ENCODE measurements around the gene LRRC70.

Gene LRRC70

DNA sequence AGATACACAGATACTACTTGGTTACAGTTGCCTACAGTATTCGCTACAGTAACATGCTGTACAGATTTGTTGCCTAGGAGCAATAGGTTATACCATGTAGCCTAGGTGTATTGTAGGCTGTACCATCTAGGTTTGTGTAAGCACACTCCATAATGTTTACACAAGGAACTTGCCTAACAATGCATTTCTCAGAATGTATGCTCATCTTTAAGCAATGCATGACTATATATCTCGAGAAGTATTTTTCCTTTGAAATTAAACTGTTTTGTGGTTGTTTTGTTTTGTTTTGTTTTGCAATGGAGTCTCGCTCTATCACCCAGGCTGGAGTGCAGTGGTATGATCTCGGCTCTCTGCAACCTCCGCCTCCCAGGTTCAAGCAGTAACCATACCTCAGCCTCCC is 25.3 kb downstream of the LRRC70 start:
- TF ChIP-seq, protein P1, sequence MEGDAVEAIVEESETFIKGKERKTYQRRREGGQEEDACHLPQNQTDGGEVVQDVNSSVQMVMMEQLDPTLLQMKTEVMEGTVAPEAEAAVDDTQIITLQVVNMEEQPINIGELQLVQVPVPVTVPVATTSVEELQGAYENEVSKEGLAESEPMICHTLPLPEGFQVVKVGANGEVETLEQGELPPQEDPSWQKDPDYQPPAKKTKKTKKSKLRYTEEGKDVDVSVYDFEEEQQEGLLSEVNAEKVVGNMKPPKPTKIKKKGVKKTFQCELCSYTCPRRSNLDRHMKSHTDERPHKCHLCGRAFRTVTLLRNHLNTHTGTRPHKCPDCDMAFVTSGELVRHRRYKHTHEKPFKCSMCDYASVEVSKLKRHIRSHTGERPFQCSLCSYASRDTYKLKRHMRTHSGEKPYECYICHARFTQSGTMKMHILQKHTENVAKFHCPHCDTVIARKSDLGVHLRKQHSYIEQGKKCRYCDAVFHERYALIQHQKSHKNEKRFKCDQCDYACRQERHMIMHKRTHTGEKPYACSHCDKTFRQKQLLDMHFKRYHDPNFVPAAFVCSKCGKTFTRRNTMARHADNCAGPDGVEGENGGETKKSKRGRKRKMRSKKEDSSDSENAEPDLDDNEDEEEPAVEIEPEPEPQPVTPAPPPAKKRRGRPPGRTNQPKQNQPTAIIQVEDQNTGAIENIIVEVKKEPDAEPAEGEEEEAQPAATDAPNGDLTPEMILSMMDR (IDR thresholded peaks at IDR 0.05; ENCODE audit: borderline replicate concordance, insufficient read depth, low read depth, low read length): no peak

DNA sequence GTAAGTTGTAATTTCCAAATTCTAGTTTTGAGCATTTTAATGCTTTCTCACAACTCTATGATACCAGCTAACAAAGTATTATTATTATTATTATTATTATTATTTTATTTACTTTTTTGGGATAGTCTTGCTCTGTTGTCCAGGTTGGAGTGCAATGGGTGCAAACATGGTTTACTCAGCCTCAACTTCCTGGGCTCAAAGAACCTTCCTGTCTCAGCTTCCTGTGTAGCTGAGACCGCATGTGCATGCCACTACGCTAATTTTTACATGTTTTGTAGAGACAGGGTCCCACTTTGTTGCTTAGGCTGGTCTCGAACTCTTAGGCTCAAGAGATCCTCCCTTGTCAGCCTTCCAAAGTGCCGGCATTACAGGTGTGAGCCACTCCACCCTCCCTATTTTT is 27.0 kb downstream of the LRRC70 start:
- no peak overlapping the region for H3K4me3 ChIP-seq (ENCODE audit: low read depth, low read length)
- TF ChIP-seq, protein P1 (IDR thresholded peaks at IDR 0.05; ENCODE audit: borderline replicate concordance, insufficient read depth, low read depth, low read length): no peak

More for the DNA sequence above, 25.3 kb downstream of the LRRC70 start:
- H3K4me3 ChIP-seq (ENCODE audit: low read depth, low read length): no peak overlapping the region

DNA sequence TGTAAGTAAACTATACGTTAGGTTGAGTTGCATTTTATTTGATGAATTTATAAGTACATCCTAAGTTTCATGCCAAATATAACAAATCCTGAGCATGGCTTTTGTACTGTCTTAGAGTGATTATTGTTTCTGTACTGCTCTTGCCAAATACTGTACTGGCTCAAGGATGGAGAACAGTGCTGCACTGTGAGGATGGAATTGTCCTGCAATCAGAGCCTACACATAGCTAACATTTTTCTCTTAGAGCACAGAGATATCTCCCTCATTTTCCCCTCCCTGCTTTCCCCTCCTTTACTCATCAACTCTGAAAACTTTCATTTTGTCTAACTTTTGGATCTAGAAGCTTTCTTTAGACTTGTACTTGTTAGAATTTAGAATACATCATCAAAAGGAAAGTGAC is 28.3 kb downstream of the LRRC70 start:
- TF ChIP-seq, protein P1 (IDR thresholded peaks at IDR 0.05; ENCODE audit: borderline replicate concordance, insufficient read depth, low read depth, low read length): no peak
- H3K4me3 ChIP-seq (ENCODE audit: low read depth, low read length): no peak overlapping the region

DNA sequence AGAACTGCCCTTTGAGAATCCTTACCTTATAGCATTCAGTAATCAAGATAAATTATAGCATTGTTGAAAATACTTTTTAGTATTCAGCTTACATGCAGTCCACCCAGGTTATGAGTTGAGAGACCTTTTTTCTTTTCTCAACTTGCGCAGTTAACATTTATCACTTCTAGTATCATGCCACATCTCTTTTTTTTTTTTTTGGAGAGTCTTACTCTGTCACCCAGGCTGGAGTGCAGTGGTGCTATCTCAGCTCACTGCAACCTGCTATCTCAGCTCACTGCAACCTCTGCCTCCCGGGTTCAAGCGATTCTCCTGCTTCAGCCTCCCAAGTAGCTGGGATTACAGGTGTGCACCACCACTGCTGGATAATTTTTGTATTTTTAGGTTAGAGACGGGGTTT is 29.0 kb downstream of the LRRC70 start:
- no peak overlapping the region for H3K4me3 ChIP-seq (ENCODE audit: low read depth, low read length)
- TF ChIP-seq, protein P1 (IDR thresholded peaks at IDR 0.05; ENCODE audit: borderline replicate concordance, insufficient read depth, low read depth, low read length): no peak

DNA sequence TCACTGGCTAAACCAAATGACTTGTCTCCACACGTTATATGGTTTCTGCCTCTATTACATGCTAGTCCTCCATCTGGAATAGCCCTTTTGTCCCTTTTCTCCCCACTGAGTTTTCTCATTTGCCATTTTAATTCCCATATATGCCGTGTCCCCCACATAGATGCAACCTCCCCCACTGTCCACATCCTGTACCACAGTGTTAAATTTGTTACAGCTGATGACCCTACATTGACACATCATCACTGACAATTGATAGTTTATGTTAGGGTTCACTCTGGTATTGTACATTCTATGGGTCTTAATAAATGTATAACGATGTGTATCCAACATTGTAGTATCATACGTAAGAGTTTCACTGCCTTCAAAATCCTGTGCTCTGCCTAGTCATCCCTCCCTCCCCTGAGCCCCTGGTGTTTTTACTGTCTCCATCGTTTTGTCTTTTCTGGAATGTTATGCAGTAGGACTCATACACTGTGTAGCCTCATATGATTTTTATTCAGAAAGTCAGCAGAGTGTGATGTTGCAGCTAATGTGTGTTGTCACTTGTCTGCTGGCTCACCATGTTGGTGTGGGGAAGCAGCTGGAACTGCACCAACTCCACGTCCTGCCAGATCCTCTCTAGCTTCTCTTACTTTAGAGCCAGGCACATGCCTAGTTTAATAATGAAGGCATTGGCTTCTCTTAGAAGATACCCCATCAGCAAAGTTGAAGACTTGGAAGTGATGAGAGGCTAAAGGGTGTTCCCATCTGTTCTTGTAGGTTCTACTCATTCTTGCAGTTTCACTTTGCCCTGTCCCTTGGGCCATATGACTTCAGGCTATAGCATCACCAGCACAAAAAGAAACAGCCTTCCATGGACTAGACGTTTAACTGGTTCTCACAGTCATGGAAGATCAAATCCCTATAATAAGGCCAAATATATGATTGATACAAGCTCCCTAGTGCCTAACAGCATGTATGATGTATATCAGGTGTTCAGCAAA is 30.2 kb downstream of the LRRC70 start:
- no peak overlapping the region for H3K4me3 ChIP-seq (ENCODE audit: low read depth, low read length)
- TF ChIP-seq, protein P1 (IDR thresholded peaks at IDR 0.05; ENCODE audit: borderline replicate concordance, insufficient read depth, low read depth, low read length): no peak

DNA sequence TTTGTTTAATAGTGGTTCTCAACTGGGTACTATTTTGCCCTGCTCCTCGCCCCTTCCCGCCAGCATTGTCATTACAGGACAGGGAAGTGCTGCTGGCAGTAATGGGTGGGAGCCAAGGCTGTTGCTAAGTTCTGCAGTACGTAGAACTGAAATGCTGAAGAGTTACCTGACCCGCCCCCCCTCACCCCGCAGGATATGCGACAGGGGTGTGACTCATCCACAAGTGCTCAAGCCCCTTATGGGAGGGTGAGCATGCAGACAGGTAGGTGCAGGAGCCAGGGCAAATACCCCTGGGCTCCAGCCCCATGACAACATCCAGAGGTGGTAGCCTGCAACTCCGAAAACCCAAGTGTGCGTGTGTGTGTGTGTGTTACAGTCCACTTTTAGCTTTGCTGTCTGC is 35.7 kb downstream of the LRRC70 start:
- TF ChIP-seq, protein P1 (IDR thresholded peaks at IDR 0.05; ENCODE audit: borderline replicate concordance, insufficient read depth, low read depth, low read length): no peak

More for the DNA sequence above, 35.7 kb downstream of the LRRC70 start:
- H3K4me3 ChIP-seq (ENCODE audit: low read depth, low read length): no peak overlapping the region
